Measurements from ENCODE around the gene PPBP. TPM values are rescaled to one million over a fixed set of nuclear protein-coding genes. Genes with fewer than 3 reads are reported as not detected.
A peak's percentile ranks its signal among the peaks of the same experiment; 100 is the strongest.

PPBP gene
- total RNA-seq, 6 experiments from 2014 or later: not detected

DNA sequence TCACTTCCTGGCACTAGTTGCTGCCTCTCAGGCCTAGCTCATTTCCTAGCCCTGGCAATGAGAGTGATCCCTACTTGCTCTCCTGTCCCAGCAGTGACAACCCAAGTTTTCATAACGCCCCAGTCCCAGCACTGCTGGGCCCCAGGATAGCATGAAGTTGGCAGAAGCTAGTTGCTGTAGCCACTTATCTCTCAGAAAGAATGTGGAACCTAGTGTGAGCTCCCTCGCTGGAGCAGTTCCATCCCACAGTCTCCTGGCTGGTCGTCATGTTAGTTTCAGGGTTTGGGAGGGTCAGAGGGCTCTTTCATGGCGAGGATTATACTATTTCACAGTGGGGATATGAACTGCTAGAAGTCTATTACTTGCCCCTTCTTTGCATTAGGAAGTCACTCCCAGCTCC is 11.3 kb downstream of the PPBP start:
- no peak overlapping the region for H3K27ac Mint-ChIP-seq
- H3K27me3 Mint-ChIP-seq (ENCODE audit: insufficient read depth): peaks cover 6% of the 10 kb centered on the region
- H3K4me3 Mint-ChIP-seq: no peak overlapping the region
- no peak for DNase-seq
- H3K9me3 Mint-ChIP-seq: peaks cover 10% of the 10 kb centered on the region
- peaks cover 39% of the 10 kb centered on the region for H3K4me1 Mint-ChIP-seq (ENCODE audit: low read depth)
- TF ChIP-seq, protein P1, sequence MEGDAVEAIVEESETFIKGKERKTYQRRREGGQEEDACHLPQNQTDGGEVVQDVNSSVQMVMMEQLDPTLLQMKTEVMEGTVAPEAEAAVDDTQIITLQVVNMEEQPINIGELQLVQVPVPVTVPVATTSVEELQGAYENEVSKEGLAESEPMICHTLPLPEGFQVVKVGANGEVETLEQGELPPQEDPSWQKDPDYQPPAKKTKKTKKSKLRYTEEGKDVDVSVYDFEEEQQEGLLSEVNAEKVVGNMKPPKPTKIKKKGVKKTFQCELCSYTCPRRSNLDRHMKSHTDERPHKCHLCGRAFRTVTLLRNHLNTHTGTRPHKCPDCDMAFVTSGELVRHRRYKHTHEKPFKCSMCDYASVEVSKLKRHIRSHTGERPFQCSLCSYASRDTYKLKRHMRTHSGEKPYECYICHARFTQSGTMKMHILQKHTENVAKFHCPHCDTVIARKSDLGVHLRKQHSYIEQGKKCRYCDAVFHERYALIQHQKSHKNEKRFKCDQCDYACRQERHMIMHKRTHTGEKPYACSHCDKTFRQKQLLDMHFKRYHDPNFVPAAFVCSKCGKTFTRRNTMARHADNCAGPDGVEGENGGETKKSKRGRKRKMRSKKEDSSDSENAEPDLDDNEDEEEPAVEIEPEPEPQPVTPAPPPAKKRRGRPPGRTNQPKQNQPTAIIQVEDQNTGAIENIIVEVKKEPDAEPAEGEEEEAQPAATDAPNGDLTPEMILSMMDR (IDR thresholded peaks at IDR 0.05): no peak
- peaks cover 5% of the 10 kb centered on the region; the same call in 1 of the 2 replicates for H3K36me3 Mint-ChIP-seq (ENCODE audit: low read depth)

DNA sequence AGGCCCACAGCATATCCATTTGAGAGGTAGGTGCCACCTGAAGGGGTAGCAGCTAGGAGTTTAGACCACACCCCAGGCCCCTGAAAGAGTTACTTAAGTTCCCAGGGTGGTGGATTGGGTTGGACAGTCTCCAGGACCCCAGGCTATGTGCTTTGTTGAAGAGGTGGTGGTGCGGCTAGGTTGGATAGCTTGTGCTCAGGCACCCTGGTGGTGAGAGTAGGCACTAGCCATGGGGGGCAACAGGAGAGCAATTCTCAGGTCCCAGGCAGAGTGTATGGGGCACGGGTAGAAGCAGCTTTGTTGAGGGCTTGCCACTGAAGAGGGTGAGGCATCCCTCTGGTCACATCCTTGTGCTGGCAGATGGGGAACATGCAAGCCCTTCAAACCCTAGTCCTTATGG is 11.8 kb downstream of the PPBP start:
- Mint-ChIP-seq H3K4me3 (no peak overlapping the region), H3K4me1 (ENCODE audit: low read depth) (peaks cover 37% of the 10 kb centered on the region), H3K27me3 (ENCODE audit: insufficient read depth) (peaks cover 6% of the 10 kb centered on the region)

DNA sequence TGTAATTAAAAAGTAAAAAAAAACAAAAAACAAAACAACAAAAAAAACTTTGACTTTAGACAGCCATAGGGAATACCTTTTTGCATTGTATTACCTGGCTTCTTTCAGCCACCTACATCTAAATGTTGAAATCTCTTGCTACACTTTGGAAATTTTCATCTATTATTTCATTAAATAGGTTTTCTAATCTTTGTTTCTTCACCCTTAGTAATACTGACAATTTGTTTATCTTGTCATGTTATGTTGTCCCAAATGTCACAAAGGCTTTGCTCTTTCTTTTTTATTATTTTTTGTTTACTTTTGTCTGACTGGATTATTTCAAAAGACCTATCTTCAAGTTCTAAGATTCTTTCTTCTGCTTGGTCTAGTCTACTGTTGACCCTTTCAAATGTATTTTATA is 13.6 kb downstream of the PPBP start:
- no peak for DNase-seq
- Mint-ChIP-seq H3K27me3 (ENCODE audit: insufficient read depth) (peaks cover 8% of the 10 kb centered on the region), H3K9me3 (peaks cover 29% of the 10 kb centered on the region), H3K4me1 (ENCODE audit: low read depth) (peaks cover 28% of the 10 kb centered on the region), H3K4me3 (no peak overlapping the region), H3K27ac (no peak overlapping the region), H3K36me3 (ENCODE audit: low read depth) (peaks cover 21% of the 10 kb centered on the region; the same call in 1 of the 2 replicates)
- TF ChIP-seq, protein P1 (IDR thresholded peaks at IDR 0.05): no peak

More for the DNA sequence above, 11.8 kb downstream of the PPBP start:
- TF ChIP-seq, protein P1 (IDR thresholded peaks at IDR 0.05): peak; percentile 19; the same call in 1 of the 2 replicates
- no peak for DNase-seq
- H3K27ac Mint-ChIP-seq: no peak overlapping the region
- H3K9me3 Mint-ChIP-seq: peaks cover 15% of the 10 kb centered on the region
- peaks cover 10% of the 10 kb centered on the region; the same call in 1 of the 2 replicates for H3K36me3 Mint-ChIP-seq (ENCODE audit: low read depth)

DNA sequence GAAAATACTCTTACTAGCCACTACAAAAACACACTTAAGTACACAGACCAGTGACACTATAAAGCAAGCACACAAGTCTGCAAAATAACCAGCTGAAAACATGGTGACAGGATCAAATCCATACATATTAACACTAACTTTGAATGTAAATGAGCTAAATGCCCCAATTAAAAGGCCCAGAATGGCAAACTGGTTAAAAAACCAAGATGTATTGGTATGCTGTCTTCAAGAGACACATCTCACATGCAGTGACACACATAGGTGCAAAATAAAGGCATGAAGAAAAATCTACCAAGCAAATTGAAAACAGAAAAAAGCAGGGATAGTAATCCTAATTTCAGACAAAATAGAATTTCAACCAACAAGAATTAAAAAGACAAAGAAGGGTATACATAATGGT is 17.0 kb downstream of the PPBP start:
- TF ChIP-seq, protein P1 (IDR thresholded peaks at IDR 0.05): no peak
- Mint-ChIP-seq H3K4me1 (ENCODE audit: low read depth) (no peaks in the 10 kb centered on the region), H3K27ac (no peak overlapping the region), H3K36me3 (ENCODE audit: low read depth) (peaks cover 21% of the 10 kb centered on the region; the same call in 1 of the 2 replicates), H3K27me3 (ENCODE audit: insufficient read depth) (peaks cover 6% of the 10 kb centered on the region), H3K4me3 (no peak overlapping the region), H3K9me3 (peaks cover 29% of the 10 kb centered on the region)
- DNase-seq: no peak

DNA sequence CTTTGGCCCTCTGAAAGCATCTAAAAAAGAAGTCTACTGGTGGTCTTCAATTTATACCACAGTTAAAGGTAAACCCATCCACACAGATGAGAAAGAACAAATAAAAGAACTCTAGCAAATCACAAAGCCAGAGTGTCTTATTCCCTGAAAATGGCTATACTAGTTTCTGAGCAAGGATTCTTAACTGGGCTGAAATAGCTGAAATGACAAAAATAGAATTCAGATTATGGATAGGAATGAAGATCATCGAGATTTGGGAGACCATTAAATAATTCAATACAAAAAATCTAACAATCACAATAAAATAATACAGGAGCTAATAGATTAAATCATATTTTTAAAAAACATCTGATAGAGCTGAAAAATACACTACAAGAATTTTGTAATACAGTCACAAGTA is 18.0 kb downstream of the PPBP start:
- Mint-ChIP-seq H3K4me1 (ENCODE audit: low read depth) (no peaks in the 10 kb centered on the region), H3K9me3 (peaks cover 29% of the 10 kb centered on the region), H3K4me3 (no peak overlapping the region), H3K27ac (no peak overlapping the region), H3K27me3 (ENCODE audit: insufficient read depth) (peaks cover 6% of the 10 kb centered on the region), H3K36me3 (ENCODE audit: low read depth) (peaks cover 18% of the 10 kb centered on the region; the same call in 1 of the 2 replicates)
- no peak for DNase-seq
- TF ChIP-seq, protein P1 (IDR thresholded peaks at IDR 0.05): no peak

DNA sequence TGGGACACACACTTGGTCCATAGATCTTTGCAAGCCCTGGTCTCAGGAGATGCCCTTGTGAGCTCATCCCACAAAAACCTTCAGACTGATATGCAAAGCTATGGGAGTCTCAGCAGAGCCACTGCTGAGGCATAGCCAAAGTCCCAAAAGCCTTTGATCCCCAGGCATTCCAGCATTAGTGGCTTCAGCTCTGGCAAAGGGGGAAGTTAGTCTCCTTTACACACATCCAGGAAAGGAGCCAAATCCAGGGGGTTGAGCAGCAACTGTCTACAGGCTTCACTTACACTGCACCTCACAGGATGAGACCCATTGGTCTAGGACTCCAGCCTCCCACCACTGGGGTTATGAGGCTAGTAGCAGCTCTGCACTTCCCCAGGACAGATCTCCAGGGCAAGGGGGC is 20.1 kb downstream of the PPBP start:
- Mint-ChIP-seq H3K4me3 (no peak overlapping the region), H3K27ac (no peak overlapping the region), H3K27me3 (ENCODE audit: insufficient read depth) (peaks cover 7% of the 10 kb centered on the region), H3K36me3 (ENCODE audit: low read depth) (peaks cover 18% of the 10 kb centered on the region; the same call in 1 of the 2 replicates), H3K9me3 (peaks cover 25% of the 10 kb centered on the region), H3K4me1 (ENCODE audit: low read depth) (no peaks in the 10 kb centered on the region)
- DNase-seq: no peak
- TF ChIP-seq, protein P1 (IDR thresholded peaks at IDR 0.05): no peak
